ENCODE data around the gene CDK19. TPM values are rescaled to one million over a fixed set of nuclear protein-coding genes. Genes with fewer than 3 reads are reported as not detected.

Gene CDK19
- total and polyA plus RNA-seq, 2 of the 13 experiments (the other 11 are each of a cell fraction or from before 2014, with no cell fraction given): 13.4 to 27.0 TPM

DNA sequence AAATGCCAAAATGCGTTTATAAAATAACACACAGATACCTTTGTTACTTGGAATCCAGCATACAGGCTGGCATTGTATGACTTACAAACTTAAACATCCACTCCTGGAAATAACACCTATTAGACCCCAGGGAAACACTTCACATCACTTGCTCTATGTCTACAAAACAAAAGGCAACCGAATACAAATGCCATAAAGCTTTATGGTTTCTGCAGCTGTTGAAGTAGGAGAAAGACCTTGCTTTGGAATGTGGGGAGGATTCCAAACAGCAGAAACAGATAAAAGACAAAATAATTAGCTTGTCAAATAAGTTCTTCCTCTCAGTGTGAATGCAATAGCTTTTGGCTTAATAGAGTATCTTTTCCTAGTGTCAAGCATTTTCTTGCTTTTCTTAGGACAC, 49.6 kb upstream of the CDK19 start:
- no TSS peak for BruUV-seq (replicated peaks)
- FAIRE-seq (no peak), DNase-seq (ENCODE audit: low spot score) (peak; percentile 40), ATAC-seq (peak; percentile 42; the same call in 2 of the 3 replicates)
- intact Hi-C loops (cut with micrococcal nuclease; ENCODE audit: unreplicated experiment) (no loop called here), in situ Hi-C loops (cut with HindIII; ENCODE audit: extremely low pct_ligation_motif_present, low pct_unique_long_range_greater_than_20kb) (no loop called here)
- WGBS (ENCODE audit: low lambda C conversion rate): 5% methylated on average over 2 of the region's 2 CpGs
- no peaks in the 10 kb centered on the region for H3K27me3 ChIP-seq (ENCODE audit: control insufficient read depth in 1 of 2, insufficient read depth in 2 of 2, low read length in 2 of 2)
- H2AFZ ChIP-seq (ENCODE audit: low read length): no peak overlapping the region
- no peak overlapping the region for H3K9ac ChIP-seq (ENCODE audit: insufficient read depth, low read depth, low read length)
- no peaks in the 10 kb centered on the region for H3K9me3 ChIP-seq (ENCODE audit: low read length)
- TF ChIP-seq ZBTB3 (CRISPR knock-in tag; IDR thresholded peaks at IDR 0.05; ENCODE audit: borderline replicate concordance, low read depth): no peak
- no peak for TF ChIP-seq ZNF549 (CRISPR knock-in tag; IDR thresholded peaks at IDR 0.05)
- TF ChIP-seq, protein P1, sequence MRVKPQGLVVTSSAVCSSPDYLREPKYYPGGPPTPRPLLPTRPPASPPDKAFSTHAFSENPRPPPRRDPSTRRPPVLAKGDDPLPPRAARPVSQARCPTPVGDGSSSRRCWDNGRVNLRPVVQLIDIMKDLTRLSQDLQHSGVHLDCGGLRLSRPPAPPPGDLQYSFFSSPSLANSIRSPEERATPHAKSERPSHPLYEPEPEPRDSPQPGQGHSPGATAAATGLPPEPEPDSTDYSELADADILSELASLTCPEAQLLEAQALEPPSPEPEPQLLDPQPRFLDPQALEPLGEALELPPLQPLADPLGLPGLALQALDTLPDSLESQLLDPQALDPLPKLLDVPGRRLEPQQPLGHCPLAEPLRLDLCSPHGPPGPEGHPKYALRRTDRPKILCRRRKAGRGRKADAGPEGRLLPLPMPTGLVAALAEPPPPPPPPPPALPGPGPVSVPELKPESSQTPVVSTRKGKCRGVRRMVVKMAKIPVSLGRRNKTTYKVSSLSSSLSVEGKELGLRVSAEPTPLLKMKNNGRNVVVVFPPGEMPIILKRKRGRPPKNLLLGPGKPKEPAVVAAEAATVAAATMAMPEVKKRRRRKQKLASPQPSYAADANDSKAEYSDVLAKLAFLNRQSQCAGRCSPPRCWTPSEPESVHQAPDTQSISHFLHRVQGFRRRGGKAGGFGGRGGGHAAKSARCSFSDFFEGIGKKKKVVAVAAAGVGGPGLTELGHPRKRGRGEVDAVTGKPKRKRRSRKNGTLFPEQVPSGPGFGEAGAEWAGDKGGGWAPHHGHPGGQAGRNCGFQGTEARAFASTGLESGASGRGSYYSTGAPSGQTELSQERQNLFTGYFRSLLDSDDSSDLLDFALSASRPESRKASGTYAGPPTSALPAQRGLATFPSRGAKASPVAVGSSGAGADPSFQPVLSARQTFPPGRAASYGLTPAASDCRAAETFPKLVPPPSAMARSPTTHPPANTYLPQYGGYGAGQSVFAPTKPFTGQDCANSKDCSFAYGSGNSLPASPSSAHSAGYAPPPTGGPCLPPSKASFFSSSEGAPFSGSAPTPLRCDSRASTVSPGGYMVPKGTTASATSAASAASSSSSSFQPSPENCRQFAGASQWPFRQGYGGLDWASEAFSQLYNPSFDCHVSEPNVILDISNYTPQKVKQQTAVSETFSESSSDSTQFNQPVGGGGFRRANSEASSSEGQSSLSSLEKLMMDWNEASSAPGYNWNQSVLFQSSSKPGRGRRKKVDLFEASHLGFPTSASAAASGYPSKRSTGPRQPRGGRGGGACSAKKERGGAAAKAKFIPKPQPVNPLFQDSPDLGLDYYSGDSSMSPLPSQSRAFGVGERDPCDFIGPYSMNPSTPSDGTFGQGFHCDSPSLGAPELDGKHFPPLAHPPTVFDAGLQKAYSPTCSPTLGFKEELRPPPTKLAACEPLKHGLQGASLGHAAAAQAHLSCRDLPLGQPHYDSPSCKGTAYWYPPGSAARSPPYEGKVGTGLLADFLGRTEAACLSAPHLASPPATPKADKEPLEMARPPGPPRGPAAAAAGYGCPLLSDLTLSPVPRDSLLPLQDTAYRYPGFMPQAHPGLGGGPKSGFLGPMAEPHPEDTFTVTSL (CRISPR knock-in tag; IDR thresholded peaks at IDR 0.05; ENCODE audit: borderline replicate concordance): 0 out of 2 replicates have a peak, but pooled peaks have one; percentile 21
- peaks cover 2% of the 10 kb centered on the region for H3K79me2 ChIP-seq (ENCODE audit: insufficient read depth, low read length)
- H3K4me1 ChIP-seq (ENCODE audit: insufficient read depth, low read length): peaks cover 50% of the 10 kb centered on the region
- no peaks in the 10 kb centered on the region for H4K20me1 ChIP-seq (ENCODE audit: insufficient read depth, low read length)
- no peaks in the 10 kb centered on the region for H3K36me3 ChIP-seq (replicated peaks in 1 of 2; ENCODE audit: control insufficient read depth in 1 of 2, insufficient read depth in 2 of 2, low read length in 2 of 2)
- H3K4me3 ChIP-seq (replicated peaks in 1 of 3; ENCODE audit: insufficient read depth in 1 of 3, low read depth in 2 of 3, low read length in 3 of 3): no peak overlapping the region; a peak in 1 of 6 replicates
- POLR2A ChIA-PET: interaction anchor here (2.7 to 5.9 kb wide), 3 partner anchors 9 to 49 kb away, joined by 12 to 93 read pairs (median 35); partner anchors contain the start of genes AMD1 and CDK19
- peak overlapping the region; percentile 38; the same call in 1 of the 2 replicates for H3K4me2 ChIP-seq (ENCODE audit: low read depth, low read length)
- CTCF ChIA-PET (ENCODE audit: low intra/inter-chr PET ratio, low total read pairs): no interaction called here
- peak overlapping the region; percentile 31 for H3K27ac ChIP-seq (ENCODE audit: extremely low read length, insufficient read depth, low read length)

Measured in HepG2 (cell line).